ENCODE data around the gene IFRD1.

Gene IFRD1

GRCh38 chr7:112449902-112450806 is at the start of gene IFRD1 (continued):
- no peak; the same call in 1 of the 2 replicates for TF ChIP-seq PRDM1 (tag by site-specific recombination; IDR thresholded peaks at IDR 0.05)
- 0 out of 2 replicates have a peak, but pooled peaks have one; percentile 10 for TF ChIP-seq ZNF398 (tag by site-specific recombination; IDR thresholded peaks at IDR 0.05)
- no peak for TF ChIP-seq ZNF121 (tag by site-specific recombination; IDR thresholded peaks at IDR 0.05)
- no peak for TF ChIP-seq ZNF114 (tag by site-specific recombination; IDR thresholded peaks at IDR 0.05)
- TF ChIP-seq MEIS1 (CRISPR knock-in tag; IDR thresholded peaks at IDR 0.05; ENCODE audit: borderline replicate concordance) = no peak
- no peak for TF ChIP-seq ELK4 (IDR thresholded peaks at IDR 0.05; ENCODE audit: borderline replicate concordance, low read depth, low read length)
- TF ChIP-seq ZNF600 (tag by site-specific recombination; IDR thresholded peaks at IDR 0.05) = no peak
- TF ChIP-seq ZNF362 (tag by site-specific recombination; IDR thresholded peaks at IDR 0.05) = no peak
- TF ChIP-seq ZSCAN5A (tag by site-specific recombination; IDR thresholded peaks at IDR 0.05) = peak; percentile 45; the same call in 1 of the 2 replicates
- TF ChIP-seq ZNF530 (tag by site-specific recombination; IDR thresholded peaks at IDR 0.05; ENCODE audit: low read depth) = no peak
- peak; percentile 71 for TF ChIP-seq ZSCAN30 (tag by site-specific recombination; IDR thresholded peaks at IDR 0.05)
- no peak for TF ChIP-seq ZNF350 (tag by site-specific recombination; IDR thresholded peaks at IDR 0.05)
- no peak for TF ChIP-seq ZNF223 (tag by site-specific recombination; IDR thresholded peaks at IDR 0.05)
- TF ChIP-seq ZNF48 (tag by site-specific recombination; IDR thresholded peaks at IDR 0.05) = no peak
- no peak for TF ChIP-seq PRDM6 (tag by site-specific recombination; IDR thresholded peaks at IDR 0.05)
- TF ChIP-seq ZNF707 (tag by site-specific recombination; IDR thresholded peaks at IDR 0.05) = no peak
- TF ChIP-seq ZNF175 (tag by site-specific recombination; IDR thresholded peaks at IDR 0.05) = no peak
- TF ChIP-seq ZNF645 (tag by site-specific recombination; IDR thresholded peaks at IDR 0.05) = 0 out of 2 replicates have a peak, but pooled peaks have one; percentile 56
- no peak; the same call in 1 of the 2 replicates for TF ChIP-seq FEZF1 (tag by site-specific recombination; IDR thresholded peaks at IDR 0.05)
- peak; percentile 94 for TF ChIP-seq SP3 (tag by site-specific recombination; IDR thresholded peaks at IDR 0.05)
- TF ChIP-seq ZNF571 (tag by site-specific recombination; IDR thresholded peaks at IDR 0.05) = no peak
- TF ChIP-seq ZNF660 (tag by site-specific recombination; IDR thresholded peaks at IDR 0.05) = peak; percentile 72
- TF ChIP-seq ZNF23 (tag by site-specific recombination; IDR thresholded peaks at IDR 0.05; ENCODE audit: borderline replicate concordance) = no peak
- peak; percentile 10; the same call in 1 of the 2 replicates for TF ChIP-seq ZNF580 (tag by site-specific recombination; IDR thresholded peaks at IDR 0.05)
- TF ChIP-seq ZNF280C (tag by site-specific recombination; IDR thresholded peaks at IDR 0.05) = no peak
- TF ChIP-seq SETDB1 (IDR thresholded peaks at IDR 0.05; ENCODE audit: insufficient read length, low read length) = no peak
- no peak for TF ChIP-seq ZNF837 (tag by site-specific recombination; IDR thresholded peaks at IDR 0.05)
- no peak for TF ChIP-seq ZNF423 (tag by site-specific recombination; IDR thresholded peaks at IDR 0.05)
- no peak for TF ChIP-seq ZNF416 (tag by site-specific recombination; IDR thresholded peaks at IDR 0.05)

Measured in HEK293 (cell line).